ENCODE data around the gene GLG1.

DNA sequence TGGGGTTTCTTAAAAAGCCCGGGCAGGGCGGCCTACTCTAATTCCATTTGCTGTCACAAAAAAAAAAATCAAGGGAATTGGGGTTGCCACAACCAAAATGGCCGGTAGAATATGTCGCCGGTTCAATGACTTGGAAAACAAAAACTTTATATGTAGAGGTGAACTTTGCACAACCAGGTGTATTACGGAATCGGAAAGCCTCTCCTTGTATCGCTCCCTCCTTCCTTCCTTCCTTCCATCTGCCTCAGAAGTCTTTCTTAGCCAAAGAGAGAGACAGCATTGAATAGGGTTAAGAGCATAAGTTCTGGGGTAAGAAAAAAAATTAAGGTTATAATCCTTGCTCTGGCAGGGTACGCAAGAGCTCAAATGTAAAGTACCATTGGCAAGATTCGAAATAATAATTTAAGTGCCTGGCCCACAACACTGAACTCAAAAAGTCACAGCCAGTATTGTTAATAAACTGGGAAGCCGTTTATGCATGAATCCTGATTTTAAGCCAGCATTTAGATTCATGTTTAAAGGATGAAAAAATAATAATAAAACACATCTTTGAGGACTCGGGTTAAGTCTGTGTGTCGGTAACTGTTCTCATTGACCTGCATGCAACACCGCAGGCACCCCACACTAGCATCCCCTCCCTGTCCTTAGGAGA, 522 bp upstream of the GLG1 start:
- no peak for TF ChIP-seq SNAI2 (CRISPR knock-in tag; IDR thresholded peaks at IDR 0.05)
- TF ChIP-seq, protein P1, sequence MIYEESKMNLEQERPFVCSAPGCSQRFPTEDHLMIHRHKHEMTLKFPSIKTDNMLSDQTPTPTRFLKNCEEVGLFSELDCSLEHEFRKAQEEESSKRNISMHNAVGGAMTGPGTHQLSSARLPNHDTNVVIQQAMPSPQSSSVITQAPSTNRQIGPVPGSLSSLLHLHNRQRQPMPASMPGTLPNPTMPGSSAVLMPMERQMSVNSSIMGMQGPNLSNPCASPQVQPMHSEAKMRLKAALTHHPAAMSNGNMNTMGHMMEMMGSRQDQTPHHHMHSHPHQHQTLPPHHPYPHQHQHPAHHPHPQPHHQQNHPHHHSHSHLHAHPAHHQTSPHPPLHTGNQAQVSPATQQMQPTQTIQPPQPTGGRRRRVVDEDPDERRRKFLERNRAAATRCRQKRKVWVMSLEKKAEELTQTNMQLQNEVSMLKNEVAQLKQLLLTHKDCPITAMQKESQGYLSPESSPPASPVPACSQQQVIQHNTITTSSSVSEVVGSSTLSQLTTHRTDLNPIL (CRISPR knock-in tag; IDR thresholded peaks at IDR 0.05; ENCODE audit: low read depth): no peak
- no peak for TF ChIP-seq PPARA (CRISPR knock-in tag; IDR thresholded peaks at IDR 0.05; ENCODE audit: borderline replicate concordance)
- no peak for TF ChIP-seq ZFP3 (CRISPR knock-in tag; IDR thresholded peaks at IDR 0.05)
- TF ChIP-seq ESRRG (CRISPR knock-in tag; IDR thresholded peaks at IDR 0.05): no peak
- TF ChIP-seq ARNTL (CRISPR knock-in tag; IDR thresholded peaks at IDR 0.05; ENCODE audit: borderline replicate concordance, low read depth): no peak
- no peak for TF ChIP-seq POU6F1 (CRISPR knock-in tag; IDR thresholded peaks at IDR 0.05; ENCODE audit: borderline replicate concordance, low read depth)

All from SK-N-SH treated with all-trans-retinoic acid at 6 μM for 48 hours (cell line).